HG03108 (cell line): Measurements from ENCODE around the gene SLC6A5.

Source experiments
- ATAC-seq: cut with Tn5 transposase; IDR thresholded peaks from one replicate; pipeline ENCODE4 v1.9.1; 2021; ENCODE audit warnings: moderate library complexity; ENCODE audit not compliant: unreplicated experiment

Gene SLC6A5

DNA sequence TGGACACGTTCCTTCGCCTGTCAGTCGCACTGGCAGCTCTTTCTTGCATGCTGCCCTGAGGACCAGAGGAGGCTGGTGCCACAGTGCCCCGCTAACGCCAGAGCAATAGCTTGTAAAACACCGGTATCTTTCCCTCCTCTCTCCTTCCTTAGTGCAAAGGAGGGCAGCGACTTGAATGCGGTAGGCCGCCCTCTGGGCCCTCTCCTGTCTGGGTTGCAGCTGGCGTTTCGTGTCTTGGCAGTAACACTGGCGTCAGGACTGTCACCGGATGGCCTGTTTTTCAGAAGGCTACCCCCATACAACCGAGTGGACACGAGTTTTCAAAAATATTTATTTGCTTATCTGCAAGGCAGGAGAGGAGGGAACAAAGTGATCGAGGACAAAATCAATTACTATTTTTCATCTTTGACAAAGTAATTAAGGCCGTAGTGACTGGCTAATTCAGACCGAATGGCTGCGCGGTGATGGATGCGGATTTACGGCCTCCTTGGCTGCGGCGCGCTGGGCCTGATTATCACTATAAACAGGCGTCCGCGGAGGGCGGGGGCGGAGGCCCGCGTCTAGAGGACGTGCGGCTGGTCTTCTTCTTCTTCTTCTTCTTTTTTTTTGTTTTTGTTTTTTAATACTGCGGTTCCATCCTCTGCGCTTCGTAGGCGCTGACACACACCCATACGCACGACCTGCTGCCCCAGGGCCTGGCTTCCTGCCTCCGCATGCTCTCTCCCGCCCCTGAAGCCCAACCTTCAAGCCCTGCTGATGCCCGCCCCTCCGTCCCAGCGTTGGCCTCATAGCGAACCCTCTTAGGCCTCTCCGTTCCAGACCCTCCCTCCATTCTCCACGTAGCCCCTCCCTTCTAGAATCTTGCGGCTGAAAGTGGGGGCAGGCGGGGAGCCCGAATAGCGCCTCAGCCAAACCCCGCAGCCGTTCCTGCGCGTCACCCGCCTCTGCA, 2.9 kb upstream of the SLC6A5 start:
- ATAC-seq: no peak

DNA sequence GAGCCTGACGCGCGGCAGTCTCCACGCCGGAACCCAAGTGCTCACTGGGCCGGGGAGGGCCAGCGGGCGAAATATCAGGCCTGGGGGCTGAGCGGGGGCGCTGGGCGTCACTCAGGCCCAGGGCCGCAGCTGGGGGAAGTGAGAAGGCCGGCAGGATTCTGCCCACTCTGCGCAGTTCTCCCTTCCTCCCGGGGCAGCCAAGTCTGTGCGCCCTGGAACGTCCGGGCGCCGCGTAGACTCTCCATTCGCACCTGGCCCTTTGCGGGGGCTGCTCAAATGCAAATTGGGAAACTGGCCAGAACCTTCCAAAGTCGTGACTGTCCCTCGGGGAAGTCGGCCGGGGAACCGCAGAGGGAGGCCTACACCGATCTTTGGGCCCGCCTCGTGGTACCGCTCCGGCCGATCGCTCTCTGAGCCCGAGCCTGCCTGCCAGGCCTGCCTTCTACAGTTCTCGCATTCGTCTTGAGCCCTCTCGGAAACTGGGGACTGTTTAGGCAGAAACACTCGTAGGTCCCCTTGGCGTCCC, 2.2 kb upstream of the SLC6A5 start:
- ATAC-seq: no peak

DNA sequence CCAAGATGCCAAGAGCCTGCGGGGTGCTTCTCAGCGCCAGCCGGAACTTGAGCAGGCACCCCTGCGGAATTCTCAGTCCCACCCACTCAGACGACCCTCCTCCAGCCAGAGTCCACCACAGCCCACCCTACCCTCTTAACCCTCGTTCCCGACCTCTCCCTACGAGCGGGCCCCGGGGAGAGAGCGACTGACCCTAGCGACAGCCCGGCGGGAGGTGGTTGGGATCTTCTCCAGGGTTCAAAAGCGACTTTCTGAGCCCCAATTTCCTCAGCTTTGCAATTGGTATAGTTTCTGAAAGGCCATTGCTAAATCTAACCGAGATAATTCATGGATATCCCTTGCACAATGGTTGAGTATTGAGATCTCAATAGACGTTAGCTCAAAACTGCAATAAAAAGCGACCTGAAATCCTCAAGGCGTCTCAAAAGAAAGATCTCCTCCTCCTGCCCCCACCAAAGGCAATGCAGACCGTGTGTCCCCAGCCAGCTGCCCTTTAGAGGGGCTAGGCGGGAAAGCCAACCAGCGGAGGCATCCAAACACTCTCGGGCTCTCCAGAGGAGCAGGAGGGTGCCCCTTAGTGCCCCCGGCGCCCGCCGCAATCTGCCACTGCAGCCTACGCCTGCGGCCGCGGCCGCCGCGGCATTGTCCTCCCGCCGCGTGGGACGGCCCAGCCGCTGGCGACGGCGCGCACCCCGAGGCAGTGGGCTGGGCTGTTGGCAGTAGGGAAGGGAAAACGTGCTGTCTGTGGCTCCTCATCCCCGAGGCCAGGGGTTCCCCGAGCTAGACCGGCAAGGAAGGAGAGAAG, 1.5 kb upstream of the SLC6A5 start:
- ATAC-seq: no peak

DNA sequence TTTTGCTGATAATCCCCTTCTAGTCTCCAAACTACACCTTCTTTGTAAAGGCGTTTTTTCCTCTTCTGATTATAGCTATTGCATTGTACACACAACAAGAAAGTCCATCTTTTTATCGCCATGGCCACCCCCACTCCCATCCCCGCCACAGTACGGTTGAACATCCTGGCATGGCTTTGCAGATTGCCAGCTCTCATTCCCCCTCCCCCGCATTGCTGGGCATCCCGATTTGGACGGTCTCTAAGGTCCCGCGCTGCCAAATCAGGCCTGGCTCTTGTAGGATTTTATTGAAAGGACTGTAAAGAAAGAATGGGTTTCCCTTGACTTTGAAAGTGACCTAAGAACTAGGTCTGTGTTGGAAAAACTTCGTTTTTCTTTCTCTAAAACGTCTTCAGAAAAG, 916 bp upstream of the SLC6A5 start:
- no peak for ATAC-seq

DNA sequence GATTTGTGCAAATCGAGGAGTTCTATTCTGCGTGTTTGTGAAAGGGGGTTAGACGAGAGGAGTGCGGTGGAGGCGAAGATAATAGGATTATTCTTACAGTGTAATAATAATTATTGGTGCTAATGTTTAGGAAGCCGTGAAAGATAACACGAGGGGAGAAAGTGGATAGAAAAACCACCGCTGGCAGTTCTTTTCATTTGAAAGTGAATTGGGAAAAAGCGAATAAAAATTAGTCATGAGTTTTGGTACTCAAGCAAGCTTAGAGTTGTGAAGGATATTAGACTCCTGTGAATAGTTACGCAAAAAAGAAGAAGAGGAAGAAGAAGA, 575 bp downstream of the SLC6A5 start:
- ATAC-seq: no peak

DNA sequence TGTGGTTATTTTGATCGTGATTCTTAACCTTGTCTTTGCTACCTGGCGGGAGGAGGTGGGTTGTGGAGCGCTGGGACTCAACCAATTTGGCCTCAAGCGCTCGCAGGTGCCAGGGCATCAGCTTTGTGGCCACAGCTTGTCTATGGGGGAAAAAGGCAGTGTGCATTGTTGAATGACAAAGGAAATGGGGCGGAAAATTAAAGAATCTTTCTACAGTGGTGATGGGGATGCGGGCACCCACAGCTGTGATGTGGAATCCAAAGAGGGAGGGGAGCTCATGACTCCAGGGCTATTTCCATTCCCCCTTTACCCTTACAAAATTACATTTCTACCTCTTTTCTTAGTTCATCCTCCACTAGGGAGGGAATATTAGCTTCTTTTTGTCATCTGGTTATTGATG, 1.1 kb downstream of the SLC6A5 start:
- no peak for ATAC-seq

DNA sequence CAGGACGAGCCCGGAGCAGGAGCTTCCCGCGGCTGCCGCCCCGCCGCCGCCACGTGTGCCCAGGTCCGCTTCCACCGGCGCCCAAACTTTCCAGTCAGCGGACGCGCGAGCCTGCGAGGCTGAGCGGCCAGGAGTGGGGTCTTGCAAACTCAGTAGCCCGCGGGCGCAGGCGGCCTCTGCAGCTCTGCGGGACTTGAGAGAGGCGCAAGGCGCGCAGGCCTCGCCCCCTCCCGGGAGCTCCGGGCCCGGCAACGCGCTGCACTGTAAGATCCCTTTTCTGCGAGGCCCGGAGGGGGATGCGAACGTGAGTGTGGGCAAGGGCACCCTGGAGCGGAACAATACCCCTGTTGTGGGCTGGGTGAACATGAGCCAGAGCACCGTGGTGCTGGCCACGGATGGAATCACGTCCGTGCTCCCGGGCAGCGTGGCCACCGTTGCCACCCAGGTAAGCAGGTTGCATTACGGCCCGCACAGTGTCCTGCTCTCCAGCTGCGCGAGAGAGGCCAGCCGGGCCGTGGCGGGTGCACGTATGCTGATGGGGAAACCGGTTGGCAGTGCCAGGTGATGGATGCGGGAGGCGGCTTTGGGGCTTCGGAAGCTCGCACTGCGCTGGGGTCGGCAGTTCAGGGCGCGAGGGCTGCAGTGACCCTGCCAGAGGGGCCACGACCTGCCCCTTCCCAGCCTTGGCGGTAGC, 2.0 kb downstream of the SLC6A5 start:
- no peak for ATAC-seq

DNA sequence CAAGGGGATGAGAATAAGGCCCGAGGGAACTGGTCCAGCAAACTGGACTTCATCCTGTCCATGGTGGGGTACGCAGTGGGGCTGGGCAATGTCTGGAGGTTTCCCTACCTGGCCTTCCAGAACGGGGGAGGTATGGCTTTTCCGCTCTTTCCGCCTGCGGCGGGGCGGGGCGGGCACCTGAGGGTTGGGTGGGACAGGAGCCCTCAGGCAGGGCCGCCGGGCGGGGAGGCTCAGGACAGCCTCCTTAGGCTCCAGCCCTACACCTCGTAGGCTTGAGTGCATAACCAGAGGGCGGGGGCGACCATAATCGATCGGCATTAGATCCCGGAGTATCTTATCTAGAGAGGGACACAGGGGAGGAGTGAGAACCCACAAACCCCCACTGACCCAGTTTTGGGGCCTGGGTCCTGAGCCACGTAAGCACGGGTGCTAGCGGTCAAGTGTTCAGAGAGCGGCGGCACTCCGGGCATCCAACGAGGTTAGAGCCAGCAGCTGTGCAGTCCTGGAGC, 4.9 kb downstream of the SLC6A5 start:
- ATAC-seq: no peak

DNA sequence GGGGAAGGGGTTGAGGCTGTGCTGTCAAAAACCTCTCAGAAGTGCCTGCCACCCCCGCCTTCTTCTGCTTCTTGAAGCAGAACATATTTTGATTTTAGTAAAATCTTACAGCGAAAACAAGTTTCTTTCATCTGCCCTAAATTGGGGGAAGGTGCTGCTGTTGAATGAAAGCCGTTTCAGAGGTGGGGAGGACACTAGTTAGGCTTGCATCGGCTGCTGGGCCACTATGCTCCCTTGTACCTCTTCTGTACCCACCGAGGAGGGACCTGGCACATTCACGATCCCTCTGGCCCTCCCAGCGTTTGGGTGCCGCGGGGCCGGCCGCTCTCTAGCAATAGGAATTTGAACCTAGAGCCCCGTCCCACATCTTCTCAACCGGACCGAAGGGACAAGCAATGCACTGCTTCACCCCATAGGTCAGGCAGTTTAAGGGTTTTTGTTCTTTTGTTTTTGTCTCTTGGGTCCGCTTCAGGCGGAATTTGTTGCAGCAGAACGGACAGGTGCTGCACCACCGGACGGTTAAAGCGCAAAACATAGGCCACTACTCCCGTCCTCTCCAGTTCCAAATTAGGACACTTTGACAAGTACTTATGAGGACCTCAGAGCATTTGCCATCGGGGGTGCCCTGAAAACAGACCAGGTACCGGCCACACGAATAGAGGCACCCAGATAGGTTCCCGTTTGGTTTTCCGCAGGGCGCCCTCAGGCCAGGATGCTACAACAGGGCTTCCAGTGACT, 5.6 kb downstream of the SLC6A5 start:
- ATAC-seq: no peak

DNA sequence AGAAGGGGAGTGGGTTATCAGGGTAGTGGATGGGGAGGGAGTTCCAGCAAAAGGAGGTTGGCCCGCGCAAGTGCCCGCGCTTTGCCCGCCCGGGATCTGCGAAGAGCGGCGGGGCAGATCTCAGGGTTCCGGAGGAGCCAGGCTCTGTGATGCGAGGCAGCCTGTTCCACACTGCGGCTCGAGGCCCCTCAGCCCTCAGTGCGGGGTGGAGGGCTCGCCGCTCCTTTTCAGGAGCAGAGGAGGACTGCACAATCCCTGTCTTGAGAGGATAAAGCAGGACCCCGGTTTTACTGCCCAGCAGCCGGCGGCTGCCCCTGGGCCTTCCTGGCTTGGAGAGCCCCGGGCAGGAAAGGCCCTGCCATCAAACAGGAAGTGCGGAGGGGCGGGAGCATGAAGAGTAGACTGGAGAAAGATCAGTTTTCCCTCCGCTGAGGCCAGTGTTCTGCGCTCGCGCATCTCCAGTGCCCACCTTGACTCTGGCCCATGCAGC, 6.2 kb downstream of the SLC6A5 start:
- ATAC-seq: no peak

DNA sequence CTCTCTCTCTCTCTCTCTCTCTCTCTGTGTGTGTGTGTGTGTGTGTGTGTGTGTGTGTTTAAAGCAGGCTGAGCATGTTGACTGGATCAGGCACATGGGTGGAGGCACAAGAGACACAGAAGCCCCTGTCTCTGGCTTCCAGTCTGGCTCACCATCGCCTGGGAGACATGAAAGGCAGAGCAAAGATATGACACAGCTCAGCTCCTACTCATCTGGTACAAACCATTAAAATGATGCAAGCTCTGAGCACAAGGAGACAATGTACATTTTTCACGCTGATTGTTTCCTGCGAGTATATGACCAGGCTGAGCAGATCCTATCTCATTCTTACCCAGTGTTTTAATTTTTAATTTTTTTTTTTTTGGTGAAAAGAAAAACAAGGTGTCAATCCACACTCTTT, 9.5 kb downstream of the SLC6A5 start:
- no peak for ATAC-seq

DNA sequence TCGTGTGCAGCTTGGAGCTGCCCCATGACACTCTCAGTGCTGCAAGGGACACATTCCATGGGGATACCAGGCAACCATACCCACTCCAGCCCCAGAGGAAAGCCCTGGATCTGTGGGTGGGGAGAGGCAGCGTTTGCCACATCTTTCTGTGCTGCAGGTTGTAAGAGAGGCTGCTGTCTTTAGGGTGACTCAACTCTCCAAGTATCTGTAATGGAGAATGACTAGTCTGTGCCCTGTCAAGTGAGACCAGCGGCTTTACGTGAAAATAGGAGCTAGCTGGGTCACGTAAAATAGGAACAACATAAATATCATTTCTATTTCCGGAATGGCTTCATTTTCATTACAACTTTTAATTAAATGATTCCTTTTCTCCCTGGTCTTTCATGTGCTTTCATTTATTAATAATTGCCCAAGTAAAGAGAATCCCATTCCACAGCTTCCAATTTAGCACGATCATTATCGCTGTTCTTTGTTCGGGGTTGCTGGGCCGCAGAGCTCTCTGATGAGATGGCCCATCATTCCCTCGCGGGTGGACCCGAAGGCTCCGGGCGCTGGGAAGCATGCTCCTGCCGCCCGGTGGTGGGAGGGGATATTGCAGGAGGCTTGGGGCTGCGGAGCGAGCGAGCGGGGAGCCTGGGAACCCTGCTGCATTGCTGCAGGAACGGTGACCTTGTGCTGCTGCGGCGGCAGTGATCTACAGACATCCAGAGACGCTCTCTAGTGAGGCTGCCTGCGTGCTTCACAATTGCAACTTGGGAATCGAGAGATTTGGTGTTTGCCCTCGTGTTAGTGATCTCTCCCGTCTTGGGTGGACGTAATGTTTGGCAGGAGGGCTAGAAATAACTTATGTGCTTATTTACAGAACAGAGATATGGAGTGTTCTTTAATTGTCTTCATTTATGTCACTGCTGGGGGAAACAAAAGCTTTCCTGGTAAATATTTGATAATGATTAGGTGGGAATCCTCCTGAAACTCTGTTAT, 10.6 kb downstream of the SLC6A5 start:
- peak; percentile 92 for ATAC-seq

DNA sequence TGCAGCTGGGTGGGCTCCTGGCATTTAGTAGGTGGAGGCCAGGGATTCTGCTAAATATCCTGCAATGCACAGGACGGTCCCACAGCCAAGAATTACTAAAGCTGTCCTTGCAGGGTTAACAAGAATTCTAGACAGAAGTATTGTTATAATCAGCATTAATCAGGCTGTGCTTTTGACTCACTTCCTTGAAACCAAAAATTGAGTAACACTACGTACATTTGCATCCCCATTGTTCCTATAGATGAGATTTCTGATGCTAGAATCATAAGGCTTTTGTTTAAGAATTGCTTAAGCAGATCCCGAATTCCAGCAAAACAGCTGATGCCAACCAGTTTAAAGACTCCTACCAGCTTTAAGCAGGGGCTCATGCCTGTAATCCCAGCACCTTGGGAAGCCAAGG, 11.4 kb downstream of the SLC6A5 start:
- no peak for ATAC-seq

DNA sequence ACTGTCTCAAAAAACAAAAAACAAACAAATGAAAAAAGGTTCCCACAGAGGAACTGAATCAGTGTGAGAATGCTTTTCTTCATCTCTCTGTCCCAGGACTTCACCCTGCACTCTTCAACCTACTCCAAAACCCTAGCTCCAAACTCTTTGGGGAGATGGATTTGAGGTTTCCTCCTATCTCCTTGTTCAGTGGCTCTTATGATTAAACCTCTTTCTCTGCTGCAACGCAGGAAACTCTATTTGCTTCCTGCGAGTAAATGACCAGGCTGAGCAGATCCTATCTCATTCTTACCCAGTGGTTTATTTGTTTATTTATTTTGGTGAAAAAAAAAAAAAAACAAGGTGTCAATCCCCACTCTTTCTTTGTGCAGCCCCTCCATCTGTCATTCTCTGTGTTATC, 12.0 kb downstream of the SLC6A5 start:
- ATAC-seq: no peak

DNA sequence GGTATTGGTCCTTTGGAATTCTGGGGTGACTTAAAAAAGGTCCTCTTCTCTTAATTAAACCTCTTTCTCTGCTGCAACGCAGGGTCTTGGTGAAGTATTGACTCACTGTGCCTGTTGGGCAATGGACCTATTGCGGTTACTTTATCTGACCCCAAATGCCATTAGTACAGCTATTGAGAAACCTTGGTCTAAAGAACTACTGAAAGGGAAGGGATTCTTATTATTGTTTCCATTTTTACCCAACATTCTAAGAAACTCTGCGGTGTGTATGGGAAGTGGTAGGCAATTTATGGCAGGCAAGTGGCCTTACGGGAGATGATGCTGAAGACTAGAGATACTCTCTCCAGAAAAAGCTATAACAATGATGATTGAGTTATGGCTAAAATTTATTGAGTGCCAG, 12.5 kb downstream of the SLC6A5 start:
- no peak for ATAC-seq

DNA sequence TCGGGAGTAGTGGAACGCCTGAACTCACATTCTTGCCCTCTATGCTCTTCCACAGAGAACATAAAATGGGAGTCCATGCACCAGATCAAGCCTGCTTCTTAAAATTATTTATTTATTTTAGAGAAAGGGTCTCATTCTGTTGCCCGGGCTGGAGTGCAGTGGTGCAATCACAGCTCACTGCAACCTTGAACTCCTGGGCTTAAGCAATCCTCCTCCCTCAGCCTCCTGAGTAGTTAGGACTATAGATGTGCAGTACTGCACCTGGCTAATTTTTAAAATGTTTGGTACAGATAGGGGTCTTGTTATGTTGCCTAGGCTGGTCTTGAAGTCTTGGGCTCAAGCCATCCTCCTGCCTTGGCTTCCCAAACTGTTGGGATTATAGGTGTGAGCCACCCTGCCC, 13.0 kb downstream of the SLC6A5 start:
- ATAC-seq: no peak

DNA sequence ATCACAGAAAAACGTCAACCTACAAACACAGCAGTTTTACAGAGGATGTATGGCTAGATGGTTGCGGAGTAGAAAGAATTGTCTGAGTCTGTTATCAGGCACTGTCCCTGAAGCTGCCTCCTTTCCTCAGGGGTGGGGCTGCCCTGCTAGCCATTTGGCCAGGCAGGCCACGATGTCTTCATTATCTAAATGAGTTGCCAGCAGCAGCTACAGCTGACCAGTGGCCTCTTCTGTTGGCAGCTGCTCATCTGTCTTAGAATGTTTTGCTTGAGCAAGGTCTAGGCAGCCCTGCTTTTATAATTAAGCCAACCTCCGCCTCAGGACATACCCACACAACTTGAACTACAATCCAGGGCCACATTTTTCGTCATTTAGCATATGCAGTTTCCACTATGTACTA, 17.5 kb downstream of the SLC6A5 start:
- ATAC-seq: no peak

DNA sequence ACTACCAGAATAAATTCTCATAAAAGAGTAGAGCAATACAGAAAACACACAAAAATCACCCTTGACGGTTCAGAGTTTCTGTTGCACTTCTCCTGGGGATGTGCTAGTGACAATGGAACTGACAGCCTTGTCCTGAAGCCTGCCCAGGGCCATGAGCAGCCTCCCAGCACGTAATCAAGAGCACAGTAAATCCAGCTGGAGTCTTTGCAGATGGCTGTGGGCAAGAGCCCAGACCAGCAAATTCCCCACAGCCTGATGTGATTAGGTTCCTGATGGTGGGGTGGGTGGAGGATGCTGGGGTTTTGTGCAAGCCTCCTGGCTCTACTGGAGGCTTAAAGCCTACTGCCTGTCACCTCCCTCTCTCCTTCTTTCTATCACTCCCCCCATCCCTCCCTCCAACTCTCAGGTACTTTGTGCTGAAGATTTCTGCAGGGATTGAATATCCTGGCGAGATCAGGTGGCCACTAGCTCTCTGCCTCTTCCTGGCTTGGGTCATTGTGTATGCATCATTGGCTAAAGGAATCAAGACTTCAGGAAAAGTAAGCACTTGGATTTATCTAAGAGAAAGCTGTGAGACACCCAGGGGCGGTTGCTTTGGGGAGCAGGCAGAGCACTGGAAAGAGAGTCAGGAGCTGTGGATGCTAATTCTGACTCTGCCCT, 18.1 kb downstream of the SLC6A5 start:
- ATAC-seq: no peak

DNA sequence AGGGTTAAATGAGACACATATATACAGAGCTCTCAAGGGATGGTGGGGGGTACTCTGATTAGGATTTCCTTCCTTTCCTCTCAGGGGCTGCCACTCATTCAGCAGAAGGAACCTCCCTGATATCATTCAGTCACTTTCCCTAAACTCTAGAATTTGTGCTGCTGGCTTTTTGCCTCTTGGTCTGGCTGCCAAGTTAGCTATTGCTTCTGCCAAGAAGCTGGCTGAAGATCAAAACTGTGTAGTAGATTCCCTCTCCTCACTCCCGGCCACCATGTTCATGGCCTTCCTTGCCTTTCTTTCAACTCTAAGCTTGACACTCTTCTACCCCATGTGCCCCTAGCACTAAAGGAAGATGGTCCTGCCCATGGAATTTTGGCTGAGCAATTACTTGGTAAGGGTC, 18.7 kb downstream of the SLC6A5 start:
- no peak for ATAC-seq
